GM12878 (cell line): ENCODE results near the gene KIF25. TPM values are rescaled to one million over a fixed set of nuclear protein-coding genes. Genes with fewer than 3 reads are reported as not detected.

Experiments
- ATAC-seq: fragments of 200-7000 bp; cut with Tn5 transposase; 3 replicates; pipeline ENCODE4 v1.9.1; 2020; ENCODE audit warnings: mild to moderate bottlenecking, moderate library complexity
- BruUV-seq: library from RNA; stranded (reverse); fragments of 400-500 nt; replicated peaks from 2 replicates; lab custom pipeline; 2021; lab: Mats Ljungman, UMichigan
- CTCF ChIA-PET: fragments of 300-600 bp; sonication (Branson Sonifier 250); formaldehyde crosslinking; extraction: SDS; loops from one replicate; lab custom pipeline; 2021; ENCODE audit warnings: inconsistent platforms; lab: Yijun Ruan, JAX
- POLR2A ChIA-PET: fragments of 350-600 bp; formaldehyde crosslinking; extraction: SDS; loops from one replicate; lab custom pipeline; 2021; ENCODE audit warnings: inconsistent platforms; lab: Charles Lee
- RAD21 ChIA-PET: fragments of 300-600 bp; sonication (Branson Sonifier 250); formaldehyde crosslinking; loops from one replicate; lab custom pipeline; 2023; ENCODE audit warnings: antibody characterized with exemption; ENCODE audit not compliant: unreplicated experiment; lab: Charles Lee
- SMC1A ChIA-PET: fragments of 300-600 bp; sonication (Branson Sonifier 250); formaldehyde crosslinking; loops from one replicate; lab custom pipeline; 2023; ENCODE audit not compliant: unreplicated experiment, uncharacterized antibody; lab: Charles Lee
- DNase-seq: peaks from one replicate; pipeline ENCODE4 v3.0.0-alpha.2; 2011; ENCODE audit warnings: low read depth, low spot score
- FAIRE-seq: peaks from 3 replicates; lab custom pipeline; 2011; peaks lifted over from hg19 to GRCh38; lab: Jason Lieb, UNC
- H2AFZ ChIP-seq: 2 replicates; pipeline ENCODE4 v1.6.0; 2011; ENCODE audit warnings: low read depth, low read length, control low read depth; ENCODE audit not compliant: control insufficient read depth
- H3K27ac ChIP-seq: 2 replicates; pipeline ENCODE4 v1.5.1; 2011; ENCODE audit warnings: control low read depth; ENCODE audit not compliant: control insufficient read depth, insufficient read depth
- H3K27me3 ChIP-seq, 2 experiments: replicated peaks in 1 of 2; 2 replicates each; pipeline versions ENCODE4 v1.6.0 to v1.6.1; 2011; ENCODE audit warnings: low read length in 1 of 2; ENCODE audit not compliant: control insufficient read depth in 2 of 2, insufficient read depth in 2 of 2
- H3K36me3 ChIP-seq, 2 experiments: 2 replicates each; pipeline ENCODE4 v1.5.1; 2011; ENCODE audit warnings: low read length in 1 of 2; ENCODE audit not compliant: control insufficient read depth in 2 of 2, insufficient read depth in 2 of 2
- H3K4me1 ChIP-seq: 2 replicates; pipeline ENCODE4 v1.6.1; 2011; ENCODE audit warnings: mild to moderate bottlenecking, low read length, moderate library complexity, mixed read lengths; ENCODE audit not compliant: control insufficient read depth, insufficient read depth
- H3K4me2 ChIP-seq: 2 replicates; pipeline ENCODE4 v1.6.0; 2011; ENCODE audit warnings: control low read depth; ENCODE audit not compliant: control insufficient read depth, insufficient read depth
- H3K4me3 ChIP-seq: fragments of 200-600 bp; sonication (generic); 2 replicates; pipeline ENCODE4 v1.5.1; 2016
- H3K79me2 ChIP-seq: 2 replicates; pipeline ENCODE4 v1.6.0; 2011; ENCODE audit warnings: low read length; ENCODE audit not compliant: control insufficient read depth, insufficient read depth
- H3K9ac ChIP-seq: 2 replicates; pipeline ENCODE4 v1.8.0; 2011; ENCODE audit warnings: low read length, control low read depth, mixed read lengths; ENCODE audit not compliant: control insufficient read depth, insufficient read depth
- H3K9me3 ChIP-seq: replicated peaks from 3 replicates; pipeline ENCODE4 v1.5.1; 2011; ENCODE audit warnings: mild to moderate bottlenecking, low read length; ENCODE audit not compliant: control insufficient read depth, insufficient read depth
- H4K20me1 ChIP-seq: 2 replicates; pipeline ENCODE4 v1.6.0; 2011; ENCODE audit not compliant: control insufficient read depth, insufficient read depth
- ESRRA ChIP-seq: IDR thresholded peaks from 2 replicates; pipeline ENCODE4 v1.6.1; 2012; ENCODE audit warnings: mild to moderate bottlenecking, low read length, improper control_type of control experiment
- IRF4 ChIP-seq: IDR thresholded peaks from 2 replicates; pipeline ENCODE4 v1.6.1; 2011; ENCODE audit warnings: low read depth, low read length
- LARP7 ChIP-seq: fragments of 450-650 bp; IDR thresholded peaks from 2 replicates; pipeline ENCODE4 v1.6.1; 2017; ENCODE audit warnings: mild to moderate bottlenecking
- SP1 ChIP-seq: IDR thresholded peaks from one replicate; pipeline ENCODE4 v1.6.1; 2011; ENCODE audit warnings: low read depth, low read length
- SPI1 ChIP-seq: IDR thresholded peaks from 2 replicates; pipeline ENCODE4 v1.6.1; 2011; ENCODE audit warnings: low read depth, mild to moderate bottlenecking, low read length, moderate library complexity, borderline replicate concordance; ENCODE audit not compliant: insufficient read depth
- WRNIP1 ChIP-seq: IDR thresholded peaks from 2 replicates; pipeline ENCODE4 v1.6.1; 2011; ENCODE audit warnings: low read depth, low read length, improper control_type of control experiment, borderline replicate concordance
- ZZZ3 ChIP-seq: IDR thresholded peaks from 2 replicates; pipeline ENCODE4 v1.6.1; 2011; ENCODE audit warnings: low read depth; ENCODE audit not compliant: control insufficient read depth, insufficient read length
- WGBS: methylation state at CpG from one replicate; pipeline ENCODE4 v1.1.6; 2016; ENCODE audit warnings: low lambda C conversion rate; ENCODE audit not compliant: insufficient replicate concordance, insufficient coverage; ENCODE audit errors: missing lambda C conversion rate; 5-methylcytosine and 5-hydroxymethylcytosine counted together
- in situ Hi-C: fragments of 300-500 bp; cut with MboI; formaldehyde crosslinking; loops from 9 replicates; pipeline ENCODE4 v1.14.3; 2018; ENCODE audit warnings: mixed read lengths
- intact Hi-C: fragments of 100-400 bp; cut with micrococcal nuclease; formaldehyde crosslinking; loops from one replicate; pipeline ENCODE4 v1.14.2; 2022; ENCODE audit not compliant: unreplicated experiment
- polyA plus RNA-seq, 11 experiments: library from polyadenylated mRNA; depleted of rRNA in 4 of 11; unstranded in 6 of 11; stranded (reverse) in 5 of 11; fragments of >200 nt; fragmentation: Nextera tagmentation in 4 of 11; fragmentation: Illumina TruSeq in 1 of 11; extraction: Ambion mirVana in 4 of 11; extraction: Trizol in 1 of 11; gene quantifications; 1 replicate in 1 of 11; 2 replicates in 10 of 11; pipeline versions ENCODE4 v1.2.1 to v1.2.3, GENCODE V29; 2011 to 2016; ENCODE audit warnings: inconsistent platforms in 2 of 11, missing spikeins in 2 of 11, low read depth in 1 of 11
- total RNA-seq, 4 experiments: library from RNA; depleted of rRNA in 3 of 4; stranded (reverse); fragments of >200 nt in 3 of 4; fragmentation: Illumina TruSeq in 1 of 4; extraction: Trizol in 1 of 4; gene quantifications; 2 replicates each; pipeline versions ENCODE4 v1.2.1 to v1.2.3, GENCODE V29; 2013 to 2021
- TF ChIP-seq, protein P1 (sequence below): fragments of 450-650 bp; IDR thresholded peaks from 2 replicates; pipeline ENCODE4 v1.6.1; 2016; ENCODE audit warnings: mild to moderate bottlenecking
- TF ChIP-seq, protein P2 (sequence below): IDR thresholded peaks from 2 replicates; pipeline ENCODE4 v1.6.1; 2011; ENCODE audit warnings: low read depth, mild to moderate bottlenecking, low read length, moderate library complexity, borderline replicate concordance; ENCODE audit errors: extremely low read depth
- TF ChIP-seq, protein P3 (sequence below): fragments of 450-650 bp; IDR thresholded peaks from 2 replicates; pipeline ENCODE4 v1.6.1; 2017; ENCODE audit warnings: mild to moderate bottlenecking, low read depth, inconsistent platforms; ENCODE audit not compliant: poor library complexity, severe bottlenecking

KIF25 gene
- total and polyA plus RNA-seq, 10 of the 15 experiments (the other 5 are each of a cell fraction or from before 2014, with no cell fraction given) = not detected

DNA sequence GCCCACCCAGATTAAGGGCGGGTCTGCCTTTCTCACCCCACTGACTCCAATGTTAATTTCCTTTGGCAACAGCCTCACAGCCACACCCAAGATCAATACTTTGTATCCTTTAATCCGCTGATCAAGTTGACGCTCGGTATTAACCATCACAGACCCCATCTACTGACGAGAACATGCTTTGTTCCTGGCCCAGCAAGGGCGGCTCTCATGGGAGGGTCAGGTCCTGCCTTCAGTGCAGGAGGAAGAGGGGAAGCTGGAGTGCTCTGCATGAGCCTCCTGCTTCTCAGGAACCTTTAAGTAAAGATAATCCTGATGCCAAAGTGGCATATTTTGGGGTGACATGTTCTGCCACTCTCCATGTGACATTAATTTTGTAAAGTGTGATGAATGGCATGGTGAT lies 8.3 kb downstream of the KIF25 start (continued):
- TF ChIP-seq, protein P1, sequence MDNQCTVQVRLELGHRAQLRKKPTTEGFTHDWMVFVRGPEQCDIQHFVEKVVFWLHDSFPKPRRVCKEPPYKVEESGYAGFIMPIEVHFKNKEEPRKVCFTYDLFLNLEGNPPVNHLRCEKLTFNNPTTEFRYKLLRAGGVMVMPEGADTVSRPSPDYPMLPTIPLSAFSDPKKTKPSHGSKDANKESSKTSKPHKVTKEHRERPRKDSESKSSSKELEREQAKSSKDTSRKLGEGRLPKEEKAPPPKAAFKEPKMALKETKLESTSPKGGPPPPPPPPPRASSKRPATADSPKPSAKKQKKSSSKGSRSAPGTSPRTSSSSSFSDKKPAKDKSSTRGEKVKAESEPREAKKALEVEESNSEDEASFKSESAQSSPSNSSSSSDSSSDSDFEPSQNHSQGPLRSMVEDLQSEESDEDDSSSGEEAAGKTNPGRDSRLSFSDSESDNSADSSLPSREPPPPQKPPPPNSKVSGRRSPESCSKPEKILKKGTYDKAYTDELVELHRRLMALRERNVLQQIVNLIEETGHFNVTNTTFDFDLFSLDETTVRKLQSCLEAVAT = no peak
- TF ChIP-seq ESRRA (no peak), IRF4 (no peak)
- TF ChIP-seq, protein P2, sequence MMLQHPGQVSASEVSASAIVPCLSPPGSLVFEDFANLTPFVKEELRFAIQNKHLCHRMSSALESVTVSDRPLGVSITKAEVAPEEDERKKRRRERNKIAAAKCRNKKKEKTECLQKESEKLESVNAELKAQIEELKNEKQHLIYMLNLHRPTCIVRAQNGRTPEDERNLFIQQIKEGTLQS = no peak
- TF ChIP-seq, protein P3, sequence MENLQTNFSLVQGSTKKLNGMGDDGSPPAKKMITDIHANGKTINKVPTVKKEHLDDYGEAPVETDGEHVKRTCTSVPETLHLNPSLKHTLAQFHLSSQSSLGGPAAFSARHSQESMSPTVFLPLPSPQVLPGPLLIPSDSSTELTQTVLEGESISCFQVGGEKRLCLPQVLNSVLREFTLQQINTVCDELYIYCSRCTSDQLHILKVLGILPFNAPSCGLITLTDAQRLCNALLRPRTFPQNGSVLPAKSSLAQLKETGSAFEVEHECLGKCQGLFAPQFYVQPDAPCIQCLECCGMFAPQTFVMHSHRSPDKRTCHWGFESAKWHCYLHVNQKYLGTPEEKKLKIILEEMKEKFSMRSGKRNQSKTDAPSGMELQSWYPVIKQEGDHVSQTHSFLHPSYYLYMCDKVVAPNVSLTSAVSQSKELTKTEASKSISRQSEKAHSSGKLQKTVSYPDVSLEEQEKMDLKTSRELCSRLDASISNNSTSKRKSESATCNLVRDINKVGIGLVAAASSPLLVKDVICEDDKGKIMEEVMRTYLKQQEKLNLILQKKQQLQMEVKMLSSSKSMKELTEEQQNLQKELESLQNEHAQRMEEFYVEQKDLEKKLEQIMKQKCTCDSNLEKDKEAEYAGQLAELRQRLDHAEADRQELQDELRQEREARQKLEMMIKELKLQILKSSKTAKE = no peak

DNA sequence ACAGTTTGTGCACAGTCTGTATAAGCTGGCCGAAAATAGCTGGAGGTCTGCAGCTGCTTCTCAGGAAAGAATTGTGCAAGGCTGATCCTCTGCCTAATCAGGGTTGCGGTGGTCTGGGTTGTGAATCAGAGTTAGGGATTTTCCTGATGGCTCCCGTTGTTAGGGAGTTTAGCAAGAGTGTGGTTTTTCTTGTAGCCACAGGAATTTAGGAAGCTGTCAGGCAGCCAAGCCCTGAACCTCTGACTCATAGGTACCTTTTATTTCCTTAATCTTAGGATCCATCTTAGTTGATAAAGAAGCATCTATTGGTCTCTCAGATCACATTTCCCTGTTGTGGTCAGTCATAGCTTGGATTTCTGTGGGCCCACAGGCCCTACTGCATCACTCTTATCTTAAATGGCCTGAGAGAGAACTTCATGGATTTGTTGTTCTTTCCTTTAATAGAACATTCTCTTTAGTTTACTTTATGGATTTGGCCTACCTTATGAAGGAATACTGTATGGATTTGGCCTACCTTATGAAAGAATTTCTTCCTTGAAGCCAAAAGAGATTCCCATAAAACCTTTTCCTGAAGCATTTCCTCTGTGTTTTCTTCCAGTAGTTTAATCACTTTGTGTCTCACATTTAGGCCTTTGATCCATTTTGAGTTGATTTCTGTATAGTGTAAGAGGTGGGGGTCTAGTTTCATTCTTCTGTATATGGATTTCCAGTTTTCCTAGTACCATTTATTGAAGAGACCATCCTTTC lies 10.3 kb downstream of the KIF25 start:
- ChIA-PET RAD21 (no interaction called here), SMC1A (no interaction called here), POLR2A (no interaction called here), CTCF (no interaction called here)
- no peak overlapping the region for H3K9ac ChIP-seq
- WGBS = 22% methylated on average over 3 of the region's 3 CpGs
- TF ChIP-seq ZZZ3 = no peak
- no peak for TF ChIP-seq SPI1
- no peak for TF ChIP-seq WRNIP1
- TF ChIP-seq SP1 = no peak
- TF ChIP-seq LARP7 = no peak
- FAIRE-seq (no peak), ATAC-seq (no peak), DNase-seq (no peak)
- no peak overlapping the region for H3K4me3 ChIP-seq
- no TSS peak for BruUV-seq
- in situ Hi-C loops = no loop called here
- H3K79me2 ChIP-seq = no peaks in the 10 kb centered on the region
- H3K27ac ChIP-seq = no peak overlapping the region
- H3K9me3 ChIP-seq = peaks cover 1% of the 10 kb centered on the region
- no peak overlapping the region for H2AFZ ChIP-seq
- no peaks in the 10 kb centered on the region for H3K4me1 ChIP-seq
- H4K20me1 ChIP-seq = no peaks in the 10 kb centered on the region
- intact Hi-C loops = no loop called here
- no peaks in the 10 kb centered on the region; a peak in 1 of 4 replicates for H3K27me3 ChIP-seq
- no peak overlapping the region for H3K4me2 ChIP-seq
- H3K36me3 ChIP-seq = no peaks in the 10 kb centered on the region
